NCI-H2107 (cell line): ENCODE data around the gene FKBP1B.
A peak's percentile ranks its signal among the peaks of the same experiment; 100 is the strongest.
"Not testable (repeated sequence)": the region's sequence is repeated elsewhere in the genome, so short reads cannot be mapped to it uniquely, and the experiment has no call there.

ENCODE experiments used
- DNase-seq: peaks from one replicate; lab custom pipeline; 2025; lab: John Stamatoyannopoulos, UW

Gene FKBP1B

DNA sequence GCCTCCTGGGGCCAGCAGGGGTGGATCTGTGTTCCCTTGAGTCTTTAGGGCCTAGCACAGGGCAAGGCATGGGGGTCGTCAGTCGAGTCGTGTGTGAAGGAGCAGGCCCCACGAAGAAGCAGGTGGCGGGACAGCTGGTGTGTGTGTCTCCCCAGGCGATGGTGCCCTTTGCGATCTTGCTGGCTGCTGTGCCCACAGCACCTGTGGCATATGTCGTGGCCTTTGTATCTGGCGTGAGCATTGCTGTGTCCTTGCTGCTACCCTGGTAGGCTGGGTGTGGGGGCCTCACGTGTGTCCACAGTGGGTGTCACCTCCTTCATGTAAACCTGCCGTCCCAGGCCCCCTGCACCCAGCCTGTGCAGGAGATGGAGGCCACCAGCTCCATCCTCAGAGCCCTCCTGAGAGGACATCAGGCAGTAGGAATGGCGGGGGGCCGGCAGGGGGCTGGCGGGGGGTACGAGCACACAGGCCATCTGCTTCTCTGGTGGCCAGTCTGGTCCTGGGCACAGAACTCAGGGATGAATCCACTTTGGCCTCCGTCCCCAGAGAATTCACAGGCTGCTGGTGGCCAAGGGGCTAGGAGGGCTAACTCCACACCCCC is 26.5 kb upstream of the FKBP1B start:
- DNase-seq: no peak

DNA sequence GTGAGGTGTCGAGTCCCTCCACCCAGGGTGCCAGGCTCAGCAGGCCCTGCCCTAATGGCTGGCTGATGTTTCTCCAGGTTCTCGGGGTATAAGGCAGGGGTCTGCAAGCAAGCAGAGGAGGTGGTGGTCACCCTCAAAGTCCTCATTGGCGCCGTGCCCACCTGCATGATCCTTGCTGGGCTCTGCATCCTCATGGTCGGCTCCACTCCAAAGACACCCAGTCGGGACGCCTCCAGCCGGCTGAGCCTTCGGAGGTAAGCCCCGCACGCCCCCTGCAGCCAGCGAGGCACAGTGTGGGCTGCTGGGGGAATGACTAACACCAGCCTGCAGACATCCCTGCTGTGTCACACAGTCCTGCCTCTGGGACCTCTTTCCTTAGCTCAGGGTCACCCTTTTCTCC is 25.5 kb upstream of the FKBP1B start:
- no peak for DNase-seq

- DNase-seq: no peak
Observed at GRCh38 chr2:24024996-24025663, 24.4 kb upstream of the FKBP1B start.

DNA sequence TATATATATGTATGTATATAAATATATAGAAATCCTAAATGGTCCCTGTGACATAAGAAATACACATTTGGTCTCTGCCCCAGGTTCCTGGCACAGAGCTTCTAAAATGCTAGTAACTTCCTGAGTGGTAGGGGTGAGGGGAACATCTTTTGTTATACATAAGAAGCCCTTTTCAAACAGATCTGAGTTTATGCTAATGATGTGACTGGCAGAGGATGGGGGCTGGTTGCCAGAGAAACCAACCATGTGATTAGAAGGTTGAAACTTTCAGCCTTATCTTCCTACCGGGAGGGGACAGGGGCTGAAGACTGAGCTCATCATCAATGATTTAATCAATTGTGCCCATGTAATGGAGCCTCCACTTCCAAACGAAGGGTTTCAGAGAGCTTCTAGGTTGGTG is 23.3 kb upstream of the FKBP1B start:
- no peak for DNase-seq

GRCh38 chr2:24038786-24039499 is 10.6 kb upstream of the FKBP1B start:
- DNase-seq: no peak

DNA sequence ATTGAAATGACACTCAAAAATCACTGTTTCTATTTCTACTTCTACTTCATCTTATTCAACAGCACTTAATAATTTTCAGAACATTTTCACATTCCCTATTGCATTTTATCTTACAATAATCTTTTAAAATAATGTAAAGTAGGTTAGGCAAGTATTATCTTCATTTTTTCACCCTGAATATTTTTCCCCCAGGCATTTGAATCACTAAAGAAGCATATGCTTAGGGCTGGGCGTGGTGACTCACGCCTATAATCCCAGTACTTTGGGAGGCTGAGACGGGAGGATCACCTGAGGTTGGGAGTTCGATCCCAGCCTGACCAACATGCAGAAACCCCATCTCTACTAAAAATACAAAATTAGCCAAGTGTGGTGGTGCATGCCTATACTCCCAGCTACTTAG is 9.0 kb upstream of the FKBP1B start:
- DNase-seq: no peak

GRCh38 chr2:24043133-24043532 is 6.4 kb upstream of the FKBP1B start:
- not testable (repeated sequence) for DNase-seq

- DNase-seq: no peak
Observed at GRCh38 chr2:24045511-24046508, 3.7 kb upstream of the FKBP1B start.

- DNase-seq: no peak
Observed at GRCh38 chr2:24046599-24046929, 3.0 kb upstream of the FKBP1B start.

DNA sequence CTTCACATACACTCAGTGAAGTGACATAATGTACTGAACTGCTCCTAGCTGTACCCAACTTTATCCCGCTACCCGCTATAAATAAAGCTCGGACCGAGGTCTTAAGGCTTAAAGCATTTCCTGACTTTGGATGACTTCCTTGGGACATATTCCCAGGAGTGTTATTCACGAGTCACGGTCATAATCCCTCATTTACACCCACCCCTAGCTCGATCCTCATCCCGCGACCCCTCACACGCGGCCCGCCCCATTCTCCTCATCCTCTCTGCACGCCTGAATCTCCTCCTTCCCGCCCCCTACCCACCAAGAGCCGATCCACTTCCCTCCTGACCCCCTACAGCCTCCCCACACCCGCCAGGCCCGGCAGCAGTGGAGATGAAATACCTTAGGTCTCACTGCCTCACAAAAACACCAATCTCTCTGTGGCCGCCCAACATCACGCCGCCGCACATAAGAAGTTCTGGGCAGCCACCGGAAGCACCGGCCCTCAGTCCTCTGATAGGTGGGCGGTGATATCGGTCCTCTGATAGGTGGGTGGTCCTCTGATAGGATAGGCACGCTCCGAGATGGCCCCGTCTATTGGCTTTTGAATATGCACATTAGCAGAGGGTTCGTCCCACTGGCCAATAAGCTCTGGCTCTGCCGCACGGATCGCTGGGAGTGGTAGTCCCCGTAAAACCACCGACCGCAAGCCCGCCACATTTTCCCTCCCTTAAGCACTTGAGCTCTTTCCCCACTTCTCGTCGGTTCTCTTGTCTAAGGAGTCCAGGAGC is 2.4 kb upstream of the FKBP1B start, which contains the start of gene WDCP:
Gene WDCP, minus strand, starts transcription at position 462 of the 773 bp plus-strand sequence. CDS start 7,897 bp downstream, outside the sequence.
- DNase-seq: peak; percentile 94

- no peak for DNase-seq
Observed at GRCh38 chr2:24047703-24048033, 1.9 kb upstream of the FKBP1B start.

- DNase-seq: no peak
Observed at GRCh38 chr2:24048769-24049484, 614 bp upstream of the FKBP1B start.

GRCh38 chr2:24050041-24050979 is 769 bp downstream of the FKBP1B start:
- DNase-seq: no peak

- DNase-seq: no peak
Observed at GRCh38 chr2:24051833-24052232, 2.3 kb downstream of the FKBP1B start.

GRCh38 chr2:24052951-24053350 is 3.4 kb downstream of the FKBP1B start:
- no peak for DNase-seq

GRCh38 chr2:24054366-24055010 is 4.9 kb downstream of the FKBP1B start:
- DNase-seq: no peak

- no peak for DNase-seq
Observed at GRCh38 chr2:24055750-24056149, 6.2 kb downstream of the FKBP1B start.

DNA sequence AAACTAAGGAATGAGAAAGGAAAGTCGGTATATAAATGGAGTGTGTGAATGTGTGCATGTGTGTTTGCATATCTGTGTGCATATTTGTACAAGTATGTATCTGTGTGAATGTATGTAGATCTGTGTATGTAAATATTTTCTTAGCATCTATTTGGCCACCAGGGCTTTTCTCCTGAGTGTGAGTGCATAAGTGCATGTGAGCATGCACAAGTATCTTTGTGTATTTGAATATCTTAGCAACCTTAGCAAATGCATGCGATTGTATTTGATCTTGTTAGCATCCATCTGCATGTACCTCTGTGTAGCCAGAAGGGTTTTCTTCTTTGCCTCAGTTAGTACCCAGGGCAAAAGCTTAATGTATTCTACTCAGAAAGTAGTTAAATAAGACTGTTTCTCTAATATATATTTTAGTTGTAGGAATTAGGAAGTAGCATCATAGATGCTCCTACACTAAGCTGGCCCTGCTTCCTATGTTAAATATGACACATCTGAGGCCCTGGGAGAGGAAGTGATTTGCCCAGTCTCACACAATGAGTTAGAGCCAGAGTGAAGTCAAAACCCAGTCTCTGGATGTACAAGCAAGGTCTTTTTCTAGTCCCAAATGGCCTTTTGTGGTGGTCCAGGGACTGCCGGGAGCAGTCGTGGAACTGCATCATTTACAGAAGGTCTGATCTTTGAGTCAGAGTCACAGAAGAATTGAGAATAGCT is 9.2 kb downstream of the FKBP1B start:
- DNase-seq: no peak

GRCh38 chr2:24065341-24065740 is 15.8 kb downstream of the FKBP1B start:
- DNase-seq: no peak
